ENCODE measurements around the gene SPATA16.

SPATA16 gene

GRCh38 chr3:173007079-173007723, 133.8 kb downstream of the SPATA16 start:
- in situ Hi-C loops (cut with HindIII; ENCODE audit: low sequenced_read_pairs), result no loop called here

GRCh38 chr3:173006006-173006405, 135.0 kb downstream of the SPATA16 start:
- in situ Hi-C loops (cut with HindIII; ENCODE audit: low sequenced_read_pairs), result no loop called here

- in situ Hi-C loops (cut with HindIII; ENCODE audit: low sequenced_read_pairs), result no loop called here
Measured at GRCh38 chr3:173004681-173005080, 136.4 kb downstream of the SPATA16 start.

DNA sequence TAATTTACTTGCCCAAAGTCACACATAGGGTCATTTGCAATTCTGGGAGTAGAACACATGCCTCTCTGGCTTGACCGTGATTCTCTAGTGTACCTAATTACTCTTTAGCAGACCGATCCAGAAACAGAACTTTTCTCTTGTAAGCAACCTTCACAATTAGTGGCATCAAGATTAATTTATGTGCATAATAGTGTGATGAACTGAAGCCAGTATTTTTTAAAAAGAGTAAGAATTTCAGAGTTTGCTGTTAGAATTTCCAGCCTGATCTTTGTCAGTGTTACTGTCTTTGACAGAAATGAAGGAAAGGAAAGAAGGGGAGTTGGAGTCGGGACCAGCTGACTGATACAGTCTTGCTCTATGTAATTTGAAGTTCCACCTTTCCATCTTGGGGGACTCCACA, 137.1 kb downstream of the SPATA16 start:
- in situ Hi-C loops (cut with HindIII; ENCODE audit: low sequenced_read_pairs), result no loop called here

DNA sequence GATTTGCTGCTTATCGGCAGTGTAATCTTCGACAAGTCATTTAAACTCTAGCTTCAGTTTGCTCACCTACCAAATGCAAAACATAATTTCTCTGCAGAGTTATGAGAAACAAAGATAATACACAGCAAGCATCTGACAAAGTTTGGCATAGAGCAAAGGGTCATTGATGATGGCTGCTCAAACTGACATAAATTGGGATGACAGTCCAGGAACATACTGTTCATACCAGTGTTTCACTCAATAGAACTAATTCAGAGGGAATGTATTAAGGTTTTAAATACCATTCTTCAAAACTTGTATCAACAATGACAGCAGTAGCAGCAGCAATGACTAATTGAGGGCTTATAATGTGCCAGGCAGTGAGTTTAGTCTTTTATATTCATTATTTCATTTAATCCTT, 137.6 kb downstream of the SPATA16 start:
- in situ Hi-C loops (cut with HindIII; ENCODE audit: low sequenced_read_pairs), result no loop called here

DNA sequence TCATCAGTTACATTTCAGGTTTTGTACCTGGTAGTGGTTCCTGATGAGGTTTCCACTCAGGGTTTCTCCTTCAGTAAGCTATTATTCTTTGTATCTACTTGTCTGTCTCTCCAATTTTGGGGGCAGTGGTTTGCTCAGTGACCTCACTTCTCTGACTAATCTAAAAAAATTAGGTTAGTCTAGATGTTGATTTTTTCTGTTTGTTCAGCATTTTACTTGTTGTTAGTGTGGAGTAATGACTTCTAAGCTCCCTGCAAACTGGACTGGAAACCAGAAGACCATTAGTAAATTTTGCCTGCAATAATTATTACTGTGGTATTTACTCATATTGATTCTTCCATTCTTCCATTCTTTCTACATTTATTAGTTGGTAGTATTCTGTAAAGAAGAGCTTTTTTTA, 139.4 kb downstream of the SPATA16 start:
- in situ Hi-C loops (cut with HindIII; ENCODE audit: low sequenced_read_pairs), result no loop called here

DNA sequence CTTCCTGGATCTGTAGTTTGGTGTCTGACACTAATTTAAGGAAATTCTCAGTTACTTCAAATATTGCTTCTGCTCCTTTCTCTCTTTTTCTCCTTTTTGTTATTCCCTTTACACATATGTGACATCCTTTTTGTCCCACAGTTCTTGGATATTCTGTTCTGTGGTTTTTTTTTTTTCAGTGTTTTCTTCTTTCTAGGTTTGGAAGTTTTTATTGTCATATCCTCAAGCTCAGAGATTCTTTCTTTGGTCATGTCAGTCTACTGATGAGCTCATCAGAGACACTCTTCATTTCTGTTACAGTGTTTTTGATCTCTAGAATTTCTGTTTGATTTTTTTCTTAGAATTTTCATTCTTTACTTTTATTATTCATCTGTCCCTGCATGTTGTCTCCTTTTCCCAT, 140.5 kb downstream of the SPATA16 start:
- in situ Hi-C loops (cut with HindIII; ENCODE audit: low sequenced_read_pairs), result no loop called here

DNA sequence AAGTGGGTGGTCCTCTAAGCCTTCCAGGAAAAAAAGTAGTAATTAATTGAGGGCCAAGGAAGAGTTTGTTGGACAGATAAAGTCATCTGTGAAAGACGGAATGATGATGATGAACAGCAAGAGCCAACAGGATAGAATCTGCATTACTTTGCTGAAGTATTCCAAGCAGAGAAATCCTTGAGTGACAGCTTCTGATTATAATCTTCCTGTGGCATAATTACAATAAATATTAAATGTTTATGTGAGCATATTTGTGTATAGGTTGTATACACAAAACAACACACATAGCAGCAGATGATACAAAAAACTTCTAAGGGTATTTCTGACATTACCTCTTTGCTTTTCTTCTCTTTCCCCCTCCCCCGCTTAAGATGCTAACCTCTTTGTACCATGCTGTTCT, 147.6 kb downstream of the SPATA16 start:
- in situ Hi-C loops (cut with HindIII; ENCODE audit: low sequenced_read_pairs), result no loop called here

DNA sequence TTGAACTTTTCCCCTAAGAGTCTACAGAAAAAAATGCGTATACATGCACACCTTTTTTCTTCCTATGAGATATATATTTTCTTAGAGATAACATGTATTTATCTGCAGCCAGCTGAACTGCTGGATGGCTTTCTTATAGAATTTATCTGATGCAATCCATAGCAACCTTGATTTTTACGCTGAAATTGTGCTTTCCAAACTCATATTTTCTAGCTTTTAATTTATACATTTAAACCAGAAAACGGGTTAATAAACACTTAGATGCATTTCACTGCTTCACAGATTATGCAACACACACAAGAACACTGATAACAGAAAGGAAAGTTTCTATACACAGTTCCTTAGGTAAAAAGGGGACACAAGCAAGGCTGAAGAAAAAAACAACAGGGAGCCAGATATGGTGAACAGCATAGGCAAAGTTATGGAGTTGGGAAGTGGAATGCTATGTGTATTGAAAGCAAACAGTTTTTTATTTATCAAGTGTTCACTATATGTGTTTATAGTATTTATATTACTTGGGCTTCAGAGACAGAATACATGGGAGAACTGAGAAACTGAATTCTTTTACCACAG, 149.5 kb downstream of the SPATA16 start:
- in situ Hi-C loops (cut with HindIII; ENCODE audit: low sequenced_read_pairs), result no loop called here

DNA sequence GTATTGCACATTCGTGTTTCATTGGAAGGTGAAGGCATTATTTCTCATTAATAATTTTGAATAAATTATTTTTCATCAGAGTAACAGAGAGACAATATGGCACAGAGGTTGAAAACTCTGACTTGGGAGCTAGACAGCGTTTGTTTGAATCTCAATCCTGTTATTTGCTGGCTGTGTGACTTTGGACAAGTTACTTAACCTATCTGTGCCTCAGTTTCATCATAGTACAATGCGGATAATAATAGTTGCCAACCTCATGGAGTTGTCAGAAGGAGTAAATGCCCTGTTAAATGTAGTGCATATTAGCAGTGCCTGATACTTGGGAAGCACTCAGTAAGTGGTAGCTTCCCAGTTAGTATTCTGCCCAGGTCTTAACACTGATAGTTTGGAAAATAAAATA, 151.7 kb downstream of the SPATA16 start:
- in situ Hi-C loops (cut with HindIII; ENCODE audit: low sequenced_read_pairs), result no loop called here

- in situ Hi-C loops (cut with HindIII; ENCODE audit: low sequenced_read_pairs), result no loop called here
Measured at GRCh38 chr3:172987273-172987672, 153.8 kb downstream of the SPATA16 start.

- in situ Hi-C loops (cut with HindIII; ENCODE audit: low sequenced_read_pairs), result no loop called here
Measured at GRCh38 chr3:172984914-172985313, 156.1 kb downstream of the SPATA16 start.

GRCh38 chr3:172982736-172983364, 158.2 kb downstream of the SPATA16 start:
- in situ Hi-C loops (cut with HindIII; ENCODE audit: low sequenced_read_pairs), result no loop called here

DNA sequence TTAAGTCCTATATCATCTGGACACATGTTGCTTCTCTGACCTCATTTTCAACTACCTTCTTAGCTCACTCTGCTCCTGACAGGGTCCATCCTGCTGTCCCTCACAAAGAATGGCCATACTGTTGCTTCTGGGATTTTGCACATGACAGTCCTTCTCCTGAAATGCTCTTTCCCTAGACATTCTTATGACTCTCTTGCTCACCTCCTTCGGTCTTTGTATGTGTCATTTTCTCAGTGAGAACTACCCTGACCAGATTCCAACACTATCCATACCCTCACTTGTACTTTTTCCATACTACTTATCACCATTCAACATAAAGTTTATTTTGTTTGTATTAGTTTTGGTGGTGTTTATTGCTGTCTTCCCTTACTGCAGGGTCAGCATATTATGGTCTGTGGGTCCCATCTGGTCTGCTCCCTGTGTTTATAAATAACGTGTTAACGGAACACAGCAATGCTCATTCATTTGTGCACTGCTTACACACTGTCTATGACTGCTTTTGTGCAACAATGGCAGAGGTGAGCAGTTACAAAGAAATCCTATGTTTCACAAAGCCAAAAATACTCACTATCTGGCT, 159.5 kb downstream of the SPATA16 start:
- in situ Hi-C loops (cut with HindIII; ENCODE audit: low sequenced_read_pairs), result no loop called here

DNA sequence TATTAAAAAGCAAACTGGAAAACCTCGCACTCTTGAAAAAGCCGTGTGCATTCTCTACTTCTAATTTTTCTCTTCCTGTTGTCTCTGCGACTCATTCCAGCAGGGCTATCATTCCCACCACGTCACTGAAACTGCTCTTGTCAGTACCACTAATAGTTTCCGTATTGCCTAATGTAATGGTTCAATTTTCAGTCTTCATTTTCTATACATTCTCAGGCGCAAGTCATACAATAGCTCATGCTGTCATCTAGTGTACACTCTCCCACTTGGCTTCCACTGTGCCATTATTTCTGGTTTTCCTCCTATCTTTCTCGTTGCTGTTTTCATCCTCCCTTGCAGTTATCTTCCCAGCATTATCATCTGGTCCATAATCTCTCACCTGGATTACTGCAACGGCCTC, 160.2 kb downstream of the SPATA16 start:
- in situ Hi-C loops (cut with HindIII; ENCODE audit: low sequenced_read_pairs), result no loop called here

DNA sequence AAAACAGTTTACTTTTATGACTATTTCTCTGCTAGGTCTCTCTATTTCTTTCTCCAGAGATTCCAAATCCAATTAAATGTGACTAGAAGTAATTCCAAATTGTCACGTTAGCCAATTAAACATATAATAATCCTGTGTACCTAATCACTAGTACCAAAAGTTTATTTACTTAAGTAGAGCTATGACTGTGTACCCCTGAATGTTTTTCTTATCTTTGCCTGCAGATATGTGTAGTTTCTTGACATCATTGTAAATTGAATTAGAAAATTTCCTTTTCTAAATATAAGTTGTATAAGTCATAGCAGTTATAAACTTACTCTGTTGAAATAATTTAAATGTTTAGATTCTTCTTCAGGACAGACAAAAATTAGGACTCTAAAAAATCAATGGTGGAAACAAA, 163.3 kb downstream of the SPATA16 start:
- in situ Hi-C loops (cut with HindIII; ENCODE audit: low sequenced_read_pairs), result no loop called here

GRCh38 chr3:172974969-172975368, 166.1 kb downstream of the SPATA16 start:
- in situ Hi-C loops (cut with HindIII; ENCODE audit: low sequenced_read_pairs), result no loop called here

DNA sequence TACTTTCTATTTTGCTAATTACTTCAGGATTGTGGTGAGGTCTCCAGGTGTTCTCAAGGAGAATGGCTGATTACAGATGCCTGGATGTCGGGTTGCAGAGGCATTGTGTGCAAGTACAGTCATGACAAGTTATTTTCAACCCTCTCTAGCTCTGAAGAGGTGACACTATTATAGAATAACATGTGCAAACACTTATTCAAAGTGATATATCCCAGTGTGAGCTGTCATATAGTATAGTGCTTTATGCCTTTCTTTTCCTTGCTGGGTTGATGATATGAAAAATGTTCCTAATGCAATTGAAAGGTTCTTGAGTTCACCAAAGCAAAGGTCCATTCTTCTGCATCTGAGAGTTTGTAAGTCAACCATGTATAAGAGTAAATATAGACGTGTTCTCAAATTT, 167.2 kb downstream of the SPATA16 start:
- in situ Hi-C loops (cut with HindIII; ENCODE audit: low sequenced_read_pairs), result no loop called here

DNA sequence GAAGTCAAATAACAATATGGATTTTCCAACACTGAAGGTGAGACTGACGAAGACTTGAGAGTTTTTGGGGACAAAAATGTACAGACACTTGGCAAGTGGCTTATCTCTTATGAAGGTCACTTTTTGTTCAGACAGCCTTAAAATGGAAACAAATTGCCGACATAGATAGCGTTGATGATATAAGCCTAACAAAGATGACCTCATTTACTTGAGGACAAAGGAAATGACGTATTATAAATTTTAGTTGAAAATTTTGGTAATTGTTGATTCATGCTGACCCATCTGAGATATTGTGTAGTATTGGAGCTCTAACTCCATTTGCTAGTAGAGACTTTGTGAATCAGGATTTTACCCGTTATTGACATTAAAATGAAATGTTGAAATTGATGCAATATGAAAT, 168.3 kb downstream of the SPATA16 start:
- in situ Hi-C loops (cut with HindIII; ENCODE audit: low sequenced_read_pairs), result no loop called here

GRCh38 chr3:172972067-172972466, 169.0 kb downstream of the SPATA16 start:
- in situ Hi-C loops (cut with HindIII; ENCODE audit: low sequenced_read_pairs), result no loop called here

DNA sequence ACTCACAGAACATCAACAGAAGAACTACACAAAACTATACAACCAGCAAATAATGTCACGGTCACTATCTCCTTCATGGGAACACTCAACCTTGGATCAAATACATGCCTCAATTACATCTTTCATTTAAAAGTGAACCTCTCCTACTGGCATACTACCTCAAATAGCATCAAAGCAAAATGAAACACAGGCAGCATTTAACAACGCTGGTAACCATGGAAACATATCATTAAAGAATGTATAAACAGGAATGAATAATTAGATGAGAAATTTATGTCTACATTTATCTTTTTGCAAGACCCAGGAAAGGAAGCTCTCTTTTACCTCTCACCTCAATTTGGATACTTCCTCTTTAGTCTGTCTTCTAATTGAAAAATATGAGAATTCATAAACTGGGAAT, 172.4 kb downstream of the SPATA16 start:
- in situ Hi-C loops (cut with HindIII; ENCODE audit: low sequenced_read_pairs), result no loop called here

- in situ Hi-C loops (cut with HindIII; ENCODE audit: low sequenced_read_pairs), result no loop called here
Measured at GRCh38 chr3:172965256-172965655, 175.8 kb downstream of the SPATA16 start.
